NCI-H128 (cell line): ENCODE measurements around the gene EMP2.
"Not testable (repeated sequence)": the region's sequence is repeated elsewhere in the genome, so short reads cannot be mapped to it uniquely, and the experiment has no call there.

Source experiments
- DNase-seq: peaks from one replicate; lab custom pipeline; 2025; ENCODE audit not compliant: unreplicated experiment; lab: John Stamatoyannopoulos, UW

The EMP2 gene, protein sequence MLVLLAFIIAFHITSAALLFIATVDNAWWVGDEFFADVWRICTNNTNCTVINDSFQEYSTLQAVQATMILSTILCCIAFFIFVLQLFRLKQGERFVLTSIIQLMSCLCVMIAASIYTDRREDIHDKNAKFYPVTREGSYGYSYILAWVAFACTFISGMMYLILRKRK

DNA sequence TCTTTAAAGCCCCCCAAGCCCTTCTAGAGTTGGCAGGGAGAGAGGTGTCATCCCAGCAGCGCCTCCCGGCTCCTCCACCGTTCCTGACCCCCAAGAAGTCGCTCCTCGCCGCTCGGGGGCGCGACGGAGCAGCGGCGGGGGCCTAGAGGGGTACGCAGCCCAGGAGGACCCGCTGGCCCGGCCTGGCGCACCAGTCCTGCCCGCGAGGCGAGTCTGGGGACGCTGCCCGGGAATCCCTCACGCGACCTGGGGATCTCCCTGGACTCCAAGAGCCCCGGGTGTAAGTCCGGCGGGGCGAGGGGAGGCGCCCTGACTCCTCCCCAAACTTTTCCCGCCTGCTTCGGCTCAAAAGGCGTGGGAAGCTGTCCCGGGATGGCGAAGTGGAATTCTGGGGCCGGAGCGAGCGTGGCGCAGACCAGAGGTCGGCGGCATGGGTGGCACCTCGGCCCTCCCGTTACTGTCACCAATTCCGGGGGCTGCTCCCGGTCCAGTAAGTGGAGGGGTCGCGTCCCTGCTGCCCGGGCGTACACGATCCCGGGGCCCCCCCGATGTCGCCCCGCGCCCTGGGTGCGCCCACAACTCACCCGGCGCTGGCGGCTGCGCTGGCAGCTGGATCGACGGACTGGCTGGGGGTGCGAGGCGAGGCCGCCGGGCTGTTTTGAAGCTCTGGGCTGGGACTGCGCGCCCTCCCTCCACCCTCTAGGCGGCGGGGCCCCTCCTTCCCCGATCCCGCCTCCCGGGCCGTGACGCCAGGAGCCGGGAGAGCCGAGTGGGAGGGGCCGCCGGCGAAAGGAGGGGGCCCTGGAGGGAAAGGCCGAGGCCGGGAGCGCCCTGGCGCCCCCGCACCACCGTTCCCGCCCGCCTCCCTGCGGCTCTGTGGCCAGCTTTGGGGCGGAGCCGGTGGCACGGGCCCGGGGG, at the start of gene EMP2:
EMP2 (minus strand) TSS at position 634 of the 918 bp plus-strand sequence. CDS start 32,981 bp downstream, outside the sequence.
- no peak for DNase-seq

DNA sequence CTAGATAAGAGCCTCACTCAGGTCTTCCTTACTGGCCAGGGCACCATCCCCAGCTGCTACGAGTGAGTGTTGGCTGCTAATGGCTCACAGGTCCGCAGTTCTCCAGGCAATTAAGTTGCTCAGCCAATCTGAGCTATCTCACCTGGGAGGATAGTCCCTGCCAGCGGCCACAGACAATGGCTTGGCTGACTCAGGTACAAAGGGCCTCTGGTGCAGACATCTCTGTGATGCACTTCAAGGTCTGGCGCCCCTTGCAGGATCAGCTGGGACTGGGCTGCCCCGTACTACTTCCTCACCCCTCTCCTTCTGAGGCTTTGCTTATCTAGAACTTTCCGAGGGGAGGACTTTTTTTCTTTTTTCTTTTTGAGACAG, 49.2 kb upstream of the EMP2 start:
- no peak for DNase-seq

DNA sequence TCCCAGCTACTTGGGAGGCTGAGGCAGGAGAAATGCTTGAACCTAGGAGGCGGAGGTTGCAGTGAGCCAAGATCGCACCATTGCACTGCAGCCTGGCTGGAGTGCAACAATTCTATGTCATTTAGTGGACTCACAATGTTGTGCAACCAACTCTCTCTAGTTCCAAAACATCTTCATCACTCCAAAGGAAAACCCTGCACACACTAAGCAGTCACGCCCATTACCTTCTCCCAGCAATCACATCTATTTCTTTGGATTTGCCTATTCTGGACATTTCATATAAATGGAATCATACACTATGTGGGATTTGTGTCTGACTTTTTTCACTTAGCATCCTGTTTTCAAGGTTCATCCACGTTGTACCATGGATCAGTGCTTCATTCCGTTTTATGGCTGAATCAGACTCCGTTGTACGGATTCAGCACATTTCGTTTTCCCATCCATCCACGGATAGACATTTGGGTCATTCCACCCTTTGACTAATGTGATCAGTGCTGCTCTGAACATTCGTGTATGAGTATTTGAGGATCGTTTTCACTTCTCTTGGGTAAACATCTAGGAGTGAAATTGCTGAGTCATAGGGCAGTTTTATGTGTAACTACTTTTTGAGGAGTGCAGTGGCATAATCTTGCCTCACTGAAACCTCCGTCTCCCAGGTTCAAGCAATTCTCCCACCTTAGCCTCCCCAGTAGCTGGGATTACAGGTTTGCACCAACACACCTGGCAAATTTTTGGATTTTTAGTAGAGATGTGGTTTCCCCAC, 45.4 kb upstream of the EMP2 start:
- no peak for DNase-seq

DNA sequence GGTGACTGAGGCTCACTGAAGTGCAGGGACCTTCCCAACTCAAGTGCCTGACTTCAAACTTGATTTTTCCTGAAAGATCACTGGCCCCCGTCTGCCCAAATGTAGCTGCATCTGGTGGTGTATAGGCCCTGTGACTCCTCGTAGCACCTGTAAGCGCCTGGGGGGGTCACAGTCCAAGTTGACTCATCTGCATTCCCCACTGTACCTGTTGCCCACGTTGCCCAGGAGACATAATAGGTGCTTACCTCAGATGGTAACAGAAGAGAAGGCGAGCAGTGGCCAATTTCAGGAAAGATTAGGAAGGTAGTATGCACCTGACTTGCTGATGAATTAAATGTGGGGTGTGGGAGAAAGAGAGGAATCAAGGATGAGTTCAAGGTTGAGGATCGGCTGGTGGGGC, 44.1 kb upstream of the EMP2 start:
- no peak for DNase-seq

DNA sequence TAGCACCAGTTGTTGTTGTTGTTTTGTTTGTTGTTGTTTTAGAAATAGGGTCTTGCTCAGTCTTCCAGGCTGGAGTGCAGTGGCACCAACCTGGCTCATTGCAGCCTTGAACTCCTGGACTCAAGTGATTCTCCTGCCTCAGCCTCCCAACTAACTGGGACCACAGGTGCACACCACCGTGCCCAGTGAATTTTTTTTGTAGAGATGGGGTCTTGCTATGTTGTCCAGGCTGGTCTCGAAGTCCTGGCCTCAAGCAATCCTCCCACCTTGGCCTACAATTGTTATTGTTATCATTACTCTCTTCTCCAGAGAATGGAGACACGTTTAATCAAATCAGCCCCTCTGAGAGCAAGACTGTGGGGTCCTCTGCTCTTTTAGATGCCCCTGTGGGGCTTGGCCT, 42.7 kb upstream of the EMP2 start:
- no peak for DNase-seq

DNA sequence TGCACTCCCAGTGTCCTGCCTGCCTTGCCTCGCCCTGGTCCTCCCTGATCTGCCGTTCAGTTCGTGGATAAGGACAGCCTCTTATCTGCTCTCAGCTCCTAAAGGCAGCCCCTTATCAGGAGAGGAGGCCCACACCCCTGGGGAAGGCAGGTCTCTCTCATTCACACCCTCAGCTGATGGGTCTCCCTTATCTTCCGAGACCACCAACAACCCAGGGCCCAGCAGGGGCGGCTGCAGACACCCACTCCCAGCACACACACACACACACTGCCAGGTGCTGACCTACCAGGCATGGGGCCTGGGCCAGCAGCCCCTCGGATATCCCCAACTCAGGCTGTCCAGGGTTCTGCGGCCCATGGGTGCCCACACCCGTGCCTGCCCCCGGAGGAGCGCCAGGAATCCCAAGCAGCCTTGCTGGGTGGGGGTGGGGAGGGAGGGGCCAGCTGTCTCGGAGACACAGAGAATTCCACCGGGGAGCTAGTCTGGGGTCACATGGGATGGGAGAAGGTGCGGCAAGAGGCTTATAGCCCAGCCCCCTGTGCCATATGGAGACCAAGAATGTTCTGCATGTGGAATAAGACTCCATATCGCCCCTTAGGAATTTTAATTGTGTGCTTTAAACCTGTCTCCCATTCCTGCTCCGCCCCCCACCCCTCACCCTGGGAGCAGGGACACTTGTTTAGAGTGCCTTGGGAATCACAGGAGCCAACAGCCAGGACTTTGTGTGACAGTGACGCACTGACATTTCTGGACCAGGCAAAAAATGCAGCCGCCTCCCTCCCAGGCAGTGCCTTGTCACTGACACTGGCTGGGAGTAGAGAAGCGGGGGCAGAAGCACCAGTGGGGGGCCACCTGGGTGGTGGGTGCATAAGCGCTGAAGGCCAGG, 41.9 kb upstream of the EMP2 start:
- no peak for DNase-seq

DNA sequence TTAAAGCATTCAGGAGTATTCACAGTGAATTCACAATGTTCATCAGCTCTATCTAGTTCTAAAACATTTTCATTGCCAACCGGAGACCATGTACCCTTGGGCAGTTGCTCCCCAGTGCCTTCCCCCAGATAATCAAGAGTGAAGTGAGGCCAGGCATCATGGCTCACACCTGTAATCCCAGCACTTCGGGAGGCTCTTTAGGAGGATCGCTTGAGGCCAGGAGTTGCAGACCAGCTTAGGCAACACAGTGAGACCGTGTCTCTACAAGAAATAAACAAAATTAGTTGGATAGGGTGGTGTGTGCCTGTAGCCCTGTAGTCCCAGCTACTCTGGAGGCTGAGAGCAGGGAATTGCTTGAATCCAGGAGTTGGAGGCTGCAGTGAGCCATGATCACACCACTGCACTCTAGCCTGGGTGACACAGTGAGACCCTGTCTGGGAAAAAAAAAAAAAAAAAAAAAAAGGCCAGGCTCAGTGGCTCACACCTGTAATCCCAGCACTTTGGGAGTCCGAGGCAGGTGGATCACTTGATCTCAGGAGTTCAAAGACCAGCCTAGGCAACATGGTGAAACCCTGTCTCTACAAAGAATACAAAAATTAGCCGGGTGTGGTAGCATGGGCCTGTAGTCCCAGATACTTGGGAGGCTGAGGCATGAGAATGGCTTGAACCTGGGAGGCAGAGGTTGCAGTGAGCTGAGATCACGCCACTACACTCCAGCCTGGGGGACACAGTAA, 41.0 kb upstream of the EMP2 start:
- not testable (repeated sequence) for DNase-seq

DNA sequence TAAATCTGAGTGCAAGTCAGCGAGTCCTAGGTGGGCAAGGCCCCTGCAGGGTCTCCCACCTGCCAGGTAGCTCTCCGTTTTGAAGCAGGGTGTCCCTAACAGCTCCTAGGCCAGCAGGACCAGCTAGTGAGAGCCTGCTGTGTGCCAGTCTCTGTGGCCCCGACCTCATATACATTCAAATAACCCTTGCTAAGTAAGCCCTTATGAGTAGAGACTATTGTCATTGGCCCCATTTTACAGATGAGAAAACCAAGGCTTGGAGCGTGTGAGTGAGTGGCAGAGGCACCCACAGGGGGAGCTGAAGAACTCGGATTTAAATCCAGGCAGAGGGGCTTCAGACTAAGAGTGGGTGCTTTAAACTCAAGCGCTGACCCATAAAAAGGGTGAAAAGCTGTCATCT, 39.7 kb upstream of the EMP2 start:
- DNase-seq: no peak

DNA sequence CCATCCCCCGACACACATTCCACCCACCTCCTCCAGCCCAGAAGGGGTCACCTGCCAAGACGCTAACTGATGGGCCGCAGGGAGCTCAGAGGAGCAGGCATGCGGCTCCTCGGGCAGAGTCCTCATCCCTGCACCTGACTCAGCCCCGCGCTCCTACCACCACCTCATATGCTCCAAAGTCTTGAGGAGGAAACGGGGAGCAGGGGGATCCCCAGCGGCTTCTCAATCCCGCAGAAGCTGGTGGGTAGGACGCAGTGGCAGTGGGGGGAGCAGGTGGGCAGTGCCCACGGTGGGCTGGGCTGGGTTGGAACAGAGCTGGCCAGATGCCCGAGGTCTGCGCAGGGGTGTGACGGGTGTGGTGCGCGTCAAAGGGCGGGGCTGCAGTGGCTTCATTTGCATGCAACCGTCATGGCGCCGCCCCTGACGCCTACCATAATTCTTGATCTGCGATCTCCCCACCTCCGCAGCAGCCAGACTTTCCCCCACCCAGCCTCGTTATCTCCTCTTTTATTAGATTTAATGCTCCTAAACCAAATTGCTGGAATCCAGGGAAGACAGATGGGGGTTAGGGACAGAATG, 39.0 kb upstream of the EMP2 start:
- no peak for DNase-seq

DNA sequence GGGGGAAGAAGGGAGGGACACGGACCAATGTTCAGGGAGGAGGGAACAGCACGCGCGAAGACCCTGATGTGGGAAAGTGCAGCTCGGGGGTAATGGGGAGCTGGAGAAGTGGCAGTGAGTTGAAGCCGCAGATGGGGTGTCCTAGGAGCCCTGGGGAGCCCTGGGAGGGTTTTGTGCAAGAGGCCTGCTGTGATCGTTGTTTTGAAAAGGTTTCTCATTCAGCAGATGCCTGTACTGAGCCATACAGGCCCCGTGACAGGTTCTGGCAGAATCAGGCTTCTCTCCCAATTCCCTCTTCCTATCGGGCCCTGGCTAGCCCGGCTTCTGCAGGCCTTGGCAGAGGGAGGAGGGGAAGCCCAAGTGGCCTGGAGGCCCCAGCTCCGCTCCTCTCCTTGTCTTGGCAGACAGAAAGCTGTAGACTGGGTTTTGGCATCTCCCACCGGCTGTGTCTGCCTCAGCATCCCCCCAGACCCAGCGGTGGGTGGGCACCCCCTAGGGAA, 38.4 kb upstream of the EMP2 start:
- DNase-seq: no peak

DNA sequence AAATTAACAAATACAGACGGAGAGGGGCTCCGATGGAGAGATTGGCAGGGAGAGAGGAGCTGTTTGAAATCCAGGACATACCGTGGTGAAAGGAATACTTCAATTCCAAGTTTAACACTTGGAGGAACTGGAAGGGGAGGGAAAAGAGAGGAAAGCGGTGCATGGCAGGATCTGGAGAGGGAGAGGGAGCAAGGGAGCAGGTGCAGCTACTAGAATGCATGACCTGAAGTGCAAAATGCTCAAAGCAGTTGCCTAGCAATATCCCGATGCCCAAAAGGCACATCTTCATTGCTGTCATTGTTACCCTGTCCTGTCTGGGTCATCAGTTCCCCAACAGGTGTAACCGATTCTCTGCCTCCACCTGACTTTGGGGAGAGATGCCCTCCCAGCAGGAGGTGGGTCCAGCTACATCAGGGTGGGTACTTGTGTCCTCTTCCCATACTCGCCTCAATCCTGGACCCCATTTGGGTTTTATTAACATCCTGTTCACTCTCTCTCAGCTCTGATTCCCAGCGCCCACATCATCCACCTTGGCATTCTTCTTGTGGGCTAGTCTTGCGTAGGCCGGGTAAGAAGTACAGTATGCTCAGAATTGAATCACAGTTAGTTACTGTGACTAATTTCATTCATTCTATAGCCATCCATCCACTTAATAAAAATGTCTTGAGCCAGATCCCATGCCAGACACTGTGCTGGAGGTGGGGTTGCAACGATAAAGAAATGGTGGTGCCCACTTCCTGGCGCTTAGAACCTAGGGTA, 37.4 kb upstream of the EMP2 start:
- no peak for DNase-seq

DNA sequence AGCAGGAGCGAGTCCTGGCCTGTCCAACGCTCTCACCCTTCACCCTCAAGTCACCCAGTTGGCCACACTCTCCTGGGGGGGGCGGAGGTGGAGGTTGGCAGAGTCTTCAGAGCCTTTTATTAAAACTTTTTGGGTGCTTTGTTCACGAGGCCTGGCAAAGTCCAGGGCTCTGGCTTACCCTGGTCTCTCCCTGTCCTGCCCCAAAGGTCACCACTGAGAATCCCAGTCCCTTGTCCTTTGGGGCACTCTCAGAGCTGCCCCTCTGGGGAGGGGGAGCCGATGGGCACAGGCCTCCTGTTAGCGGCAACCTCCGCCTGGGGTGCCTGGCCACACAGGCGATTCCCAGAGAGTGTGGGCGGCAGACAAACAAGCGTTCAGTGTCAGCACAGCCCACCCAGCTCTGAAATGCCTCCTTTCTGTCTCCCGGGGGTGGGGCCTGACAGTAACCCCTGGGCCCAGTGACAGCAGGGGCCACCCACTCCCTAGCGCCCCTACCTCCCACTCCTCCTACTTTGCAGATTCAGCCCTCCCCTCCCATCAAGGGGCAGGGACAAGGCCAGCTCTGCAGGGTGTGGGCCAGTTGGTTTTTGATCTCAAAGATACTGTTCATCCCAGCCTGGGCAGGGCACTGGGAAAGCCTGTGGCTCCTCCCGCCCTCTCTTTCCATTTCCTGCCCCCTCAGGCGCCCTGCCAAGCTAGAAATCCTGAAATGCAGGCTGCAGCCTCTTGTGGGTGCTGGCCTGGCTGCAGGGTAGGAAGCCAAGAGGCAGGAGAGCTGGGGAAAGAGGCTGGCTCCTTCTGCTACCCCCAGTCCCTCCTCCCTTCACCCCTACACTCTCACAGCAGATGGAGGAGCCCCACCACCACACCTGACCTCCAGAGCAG, 36.6 kb upstream of the EMP2 start:
- no peak for DNase-seq

DNA sequence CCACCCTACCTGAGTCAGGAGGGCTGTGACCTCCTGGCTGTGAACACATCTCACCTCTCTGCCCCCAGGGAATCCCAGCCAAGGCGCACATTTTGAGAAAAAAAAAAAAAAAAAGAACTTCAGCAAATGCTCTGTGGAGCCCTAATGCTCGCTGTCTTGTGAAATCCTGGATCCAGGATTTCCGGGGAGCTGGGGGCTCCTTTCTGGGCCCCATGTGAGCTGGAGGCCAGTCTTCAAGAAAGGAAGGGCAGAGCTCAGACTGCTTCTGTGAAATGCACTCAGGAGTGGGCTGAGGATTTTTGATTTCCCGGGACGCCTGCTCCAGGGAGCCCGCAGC, 36.0 kb upstream of the EMP2 start:
- DNase-seq: no peak

DNA sequence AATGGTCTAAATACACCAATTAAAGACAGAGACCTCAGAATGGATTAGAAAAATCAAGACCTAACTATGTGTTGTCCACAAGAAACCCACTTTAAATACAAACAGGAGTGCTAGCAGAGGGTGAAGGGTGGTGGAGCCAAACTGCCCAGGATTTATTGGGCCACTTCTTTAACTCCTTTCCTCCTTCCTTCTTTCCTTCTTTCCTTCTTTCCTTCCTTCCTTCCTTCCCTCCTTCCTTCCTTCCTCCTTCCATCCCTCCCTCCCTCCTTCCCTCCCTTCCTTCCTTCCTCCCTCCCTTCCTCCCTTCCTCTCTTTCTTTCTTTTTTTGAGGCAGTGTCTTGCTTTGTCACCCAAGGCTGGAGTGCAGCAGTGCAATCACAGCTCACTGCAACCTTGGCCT, 34.3 kb upstream of the EMP2 start:
- no peak for DNase-seq

DNA sequence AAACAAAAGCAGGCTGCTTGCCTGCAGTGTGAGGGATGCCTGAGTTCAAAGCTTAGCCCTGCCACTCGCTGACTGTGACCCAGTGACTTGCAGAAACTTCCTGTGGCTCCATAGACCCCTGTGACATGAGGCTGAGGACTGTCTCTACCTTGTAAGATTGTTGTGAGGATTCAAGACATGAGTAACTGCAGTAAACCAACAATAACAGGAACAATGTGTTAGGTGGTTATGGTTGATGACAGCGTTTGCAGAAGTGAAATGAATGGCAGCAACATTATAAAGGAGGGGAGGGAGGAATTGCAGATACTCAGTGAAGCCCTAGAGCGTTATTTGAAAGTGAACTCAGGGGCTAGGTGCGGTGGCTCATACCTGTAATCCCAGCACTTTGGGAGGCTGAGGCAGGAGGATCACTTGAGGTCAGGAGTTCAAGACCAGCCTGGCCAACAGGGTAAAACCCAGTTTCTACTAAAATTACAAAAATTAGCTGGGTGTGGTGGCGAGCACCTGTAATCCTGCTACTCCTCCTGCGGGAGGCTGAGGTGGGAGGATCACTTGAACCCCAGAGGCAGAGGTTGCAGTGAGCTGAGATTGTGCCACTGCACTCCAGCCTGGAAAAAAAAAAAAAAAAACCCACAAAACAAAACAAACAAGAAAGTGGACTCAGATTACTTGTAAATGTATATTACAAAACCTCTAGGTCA, 33.5 kb upstream of the EMP2 start:
- no peak for DNase-seq

DNA sequence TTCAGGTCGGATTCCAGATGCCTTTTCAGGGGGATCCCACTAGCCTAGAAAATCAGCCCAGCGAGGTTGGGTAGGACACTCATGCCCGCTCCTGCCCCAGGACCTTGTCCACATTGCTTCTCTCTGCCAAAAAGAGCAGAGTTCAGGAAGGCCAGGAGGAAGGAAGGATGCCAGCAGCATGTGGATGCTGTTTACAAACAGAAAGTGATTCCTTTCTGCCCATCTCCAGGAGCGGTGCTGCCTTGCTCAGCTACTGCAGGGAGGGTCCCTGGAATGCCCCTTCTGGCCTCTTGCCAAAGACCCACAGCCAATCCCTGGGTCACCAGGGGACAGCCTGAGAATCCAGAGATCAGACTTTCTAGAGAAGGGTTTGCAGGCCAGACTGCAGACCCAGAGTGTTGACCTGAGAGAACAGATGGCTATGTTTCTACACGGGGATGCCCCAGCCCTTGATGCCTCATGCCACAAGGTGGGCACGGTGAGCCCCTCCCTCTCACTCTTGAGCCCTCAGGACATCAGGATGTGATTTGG, 32.3 kb upstream of the EMP2 start:
- DNase-seq: no peak

DNA sequence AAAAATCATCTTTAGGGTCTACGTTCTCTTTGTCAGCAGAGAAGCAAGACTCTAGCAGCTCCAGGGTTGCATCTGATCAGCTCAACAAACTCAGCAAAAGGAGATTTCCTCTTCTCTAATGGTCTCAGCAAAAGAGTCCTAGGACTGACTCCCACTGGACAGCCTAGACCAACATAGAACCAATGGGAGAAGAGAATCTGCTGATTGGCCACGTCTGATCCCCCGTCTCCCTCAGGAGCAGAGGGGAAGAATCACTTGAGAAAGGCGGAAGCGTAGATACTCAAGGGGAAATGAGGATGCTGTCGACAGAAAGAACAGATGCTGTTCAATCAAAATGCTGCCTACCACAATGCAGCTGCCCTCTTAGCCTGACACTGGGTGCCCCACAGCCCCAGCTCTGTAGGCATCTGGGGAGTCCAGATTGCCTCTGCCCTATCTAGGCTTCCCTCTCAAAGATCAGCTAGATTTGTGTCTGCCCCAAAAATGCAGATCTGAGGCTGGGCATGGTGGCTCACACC, 31.5 kb upstream of the EMP2 start:
- no peak for DNase-seq
